H9 (cell line): ENCODE results near the gene ZC4H2. TPM values are rescaled to one million over a fixed set of nuclear protein-coding genes. Genes with fewer than 3 reads are reported as not detected.

Source experiments
- DNase-seq: peaks from one replicate; pipeline ENCODE4 v3.0.0-alpha.2; 2017
- H2AFZ ChIP-seq: one replicate; pipeline ENCODE4 v1.6.1; 2013; ENCODE audit warnings: mild to moderate bottlenecking, low read length, control low read depth, moderate library complexity
- H2AK5ac ChIP-seq: 2 replicates; pipeline ENCODE4 v1.6.1; 2013; ENCODE audit warnings: low read length, control low read depth, mixed read lengths; ENCODE audit not compliant: insufficient read length
- H2BK120ac ChIP-seq: one replicate; pipeline ENCODE4 v1.6.1; 2013; ENCODE audit warnings: low read depth, mild to moderate bottlenecking, low read length, control low read depth, inconsistent platforms; ENCODE audit not compliant: poor library complexity, severe bottlenecking
- H2BK12ac ChIP-seq: 2 replicates; pipeline ENCODE4 v1.6.1; 2013; ENCODE audit warnings: low read length, control low read depth, mixed read lengths, low read depth; ENCODE audit not compliant: insufficient read length
- H2BK15ac ChIP-seq: 2 replicates; pipeline ENCODE4 v1.6.1; 2013; ENCODE audit warnings: low read depth, low read length, control low read depth
- H2BK20ac ChIP-seq: one replicate; pipeline ENCODE4 v1.6.1; 2013; ENCODE audit warnings: low read depth, mild to moderate bottlenecking, low read length, control low read depth, inconsistent platforms; ENCODE audit not compliant: poor library complexity, severe bottlenecking
- H2BK5ac ChIP-seq: 2 replicates; pipeline ENCODE4 v1.6.1; 2013; ENCODE audit warnings: low read length, control low read depth, mixed read lengths; ENCODE audit not compliant: insufficient read length
- H3K14ac ChIP-seq: 2 replicates; pipeline ENCODE4 v1.6.1; 2013; ENCODE audit warnings: low read length, control low read depth; ENCODE audit not compliant: insufficient read depth
- H3K18ac ChIP-seq: 2 replicates; pipeline ENCODE4 v1.6.1; 2013; ENCODE audit warnings: low read depth, mild to moderate bottlenecking, mixed read lengths, low read length, control low read depth; ENCODE audit not compliant: insufficient read length
- H3K23ac ChIP-seq: 2 replicates; pipeline ENCODE4 v1.6.1; 2013; ENCODE audit warnings: low read length, control low read depth, mixed read lengths, low read depth; ENCODE audit not compliant: insufficient read length
- H3K23me2 ChIP-seq: 2 replicates; pipeline ENCODE4 v1.6.1; 2013; ENCODE audit warnings: low read depth, mild to moderate bottlenecking, mixed read lengths, low read length, control low read depth; ENCODE audit not compliant: insufficient read length, poor library complexity, severe bottlenecking
- H3K27ac ChIP-seq: 2 replicates; pipeline ENCODE4 v1.5.1; 2013; ENCODE audit warnings: low read length, control low read depth, mixed read lengths, low read depth; ENCODE audit not compliant: insufficient read length
- H3K27me3 ChIP-seq: 2 replicates; pipeline ENCODE4 v1.6.1; 2013; ENCODE audit warnings: low read length, control low read depth, inconsistent platforms; ENCODE audit not compliant: insufficient read depth
- H3K4ac ChIP-seq: 2 replicates; pipeline ENCODE4 v1.6.1; 2013; ENCODE audit warnings: low read depth, mild to moderate bottlenecking, control low read depth, inconsistent platforms, low read length, moderate library complexity
- H3K4me1 ChIP-seq: 2 replicates; pipeline ENCODE4 v1.6.1; 2013; ENCODE audit warnings: low read length, control low read depth, inconsistent platforms; ENCODE audit not compliant: insufficient read depth
- H3K4me2 ChIP-seq: 2 replicates; pipeline ENCODE4 v1.6.1; 2013; ENCODE audit warnings: low read length, control low read depth, mixed read lengths; ENCODE audit not compliant: insufficient read length, insufficient read depth
- H3K56ac ChIP-seq: 2 replicates; pipeline ENCODE4 v1.6.1; 2013; ENCODE audit warnings: low read depth, mild to moderate bottlenecking, mixed read lengths, low read length, control low read depth; ENCODE audit not compliant: insufficient read length
- H3K79me1 ChIP-seq: 2 replicates; pipeline ENCODE4 v1.6.1; 2013; ENCODE audit warnings: low read depth, mild to moderate bottlenecking, moderate library complexity, low read length, control low read depth, inconsistent platforms; ENCODE audit not compliant: insufficient read depth, poor library complexity, severe bottlenecking
- H3K79me2 ChIP-seq: 2 replicates; pipeline ENCODE4 v1.6.1; 2013; ENCODE audit warnings: low read length, control low read depth, inconsistent platforms; ENCODE audit not compliant: insufficient read depth
- H3K9ac ChIP-seq: 2 replicates; pipeline ENCODE4 v1.6.1; 2013; ENCODE audit warnings: low read length, control low read depth, mixed read lengths; ENCODE audit not compliant: insufficient read length; ENCODE audit errors: extremely low read depth
- H3K9me3 ChIP-seq: one replicate; pipeline ENCODE4 v1.6.1; 2013; ENCODE audit warnings: low read depth, low read length, inconsistent platforms; ENCODE audit not compliant: control insufficient read depth
- H3T11ph ChIP-seq: one replicate; pipeline ENCODE4 v1.6.1; 2013; ENCODE audit warnings: mild to moderate bottlenecking, low read length, control low read depth, inconsistent platforms
- H4K20me1 ChIP-seq: one replicate; pipeline ENCODE4 v1.6.1; 2013; ENCODE audit not compliant: control insufficient read depth, insufficient read length, insufficient read depth
- H4K5ac ChIP-seq: 2 replicates; pipeline ENCODE4 v1.6.1; 2013; ENCODE audit warnings: low read depth, mild to moderate bottlenecking, mixed read lengths, low read length, control low read depth; ENCODE audit not compliant: insufficient read length
- H4K8ac ChIP-seq: replicated peaks from 2 replicates; pipeline ENCODE4 v1.6.1; 2013; ENCODE audit warnings: low read length, control low read depth, mixed read lengths, low read depth; ENCODE audit not compliant: insufficient read length
- H4K91ac ChIP-seq: 2 replicates; pipeline ENCODE4 v1.6.1; 2013; ENCODE audit warnings: low read depth, mild to moderate bottlenecking, moderate library complexity, mixed read lengths, low read length, control low read depth; ENCODE audit not compliant: insufficient read length
- H3K27ac Mint-ChIP-seq, 3 experiments: 2 replicates in 2 of 3; 3 replicates in 1 of 3; pipeline ENCODE4 v1.8.0; 2020 to 2021; ENCODE audit warnings: mixed read lengths in 3 of 3, mild to moderate bottlenecking in 1 of 3, moderate library complexity in 1 of 3
- H3K27me3 Mint-ChIP-seq: 2 replicates; pipeline ENCODE4 v1.8.0; 2021; ENCODE audit warnings: low read depth, mild to moderate bottlenecking, moderate library complexity, mixed read lengths
- H3K36me3 Mint-ChIP-seq, 3 experiments: 2 replicates in 2 of 3; 3 replicates in 1 of 3; pipeline ENCODE4 v1.8.0; 2020 to 2021; ENCODE audit warnings: low read depth in 3 of 3, mixed read lengths in 3 of 3; ENCODE audit not compliant: insufficient read depth in 1 of 3
- H3K4me1 Mint-ChIP-seq, 2 experiments: 2 replicates each; pipeline ENCODE4 v1.8.0; 2020; ENCODE audit warnings: mixed read lengths in 2 of 2
- H3K4me3 Mint-ChIP-seq, 2 experiments: 2 replicates in 1 of 2; 3 replicates in 1 of 2; pipeline ENCODE4 v1.8.0; 2020 to 2021; ENCODE audit warnings: mild to moderate bottlenecking in 2 of 2, mixed read lengths in 2 of 2, moderate library complexity in 1 of 2
- H3K9me3 Mint-ChIP-seq, 2 experiments: 2 replicates in 1 of 2; 3 replicates in 1 of 2; pipeline ENCODE4 v1.8.0; 2020; ENCODE audit warnings: mild to moderate bottlenecking in 2 of 2, mixed read lengths in 2 of 2, moderate library complexity in 1 of 2
- WGBS: extraction: QIAGEN DNeasy Blood & Tissue Kit; methylation state at CpG from one replicate; pipeline ENCODE4 v1.1.7; 2013; ENCODE audit warnings: missing lambda C conversion rate, low lambda C conversion rate, mixed read lengths; ENCODE audit not compliant: insufficient read length; ENCODE audit errors: extremely low coverage; 5-methylcytosine and 5-hydroxymethylcytosine counted together
- total RNA-seq: library from RNA; stranded (reverse); gene quantifications from 2 replicates; pipeline ENCODE4 v1.2.1, GENCODE V29; 2021
- TF ChIP-seq, protein P1 (sequence below): fragments of 200-600 bp; sonication (generic); conservative IDR thresholded peaks from 3 replicates; pipeline ENCODE4 v1.8.0; 2021; ENCODE audit warnings: antibody characterized with exemption, mild to moderate bottlenecking

Gene ZC4H2
- total RNA-seq, 1 experiment from 2014 or later: 32.4 TPM

DNA sequence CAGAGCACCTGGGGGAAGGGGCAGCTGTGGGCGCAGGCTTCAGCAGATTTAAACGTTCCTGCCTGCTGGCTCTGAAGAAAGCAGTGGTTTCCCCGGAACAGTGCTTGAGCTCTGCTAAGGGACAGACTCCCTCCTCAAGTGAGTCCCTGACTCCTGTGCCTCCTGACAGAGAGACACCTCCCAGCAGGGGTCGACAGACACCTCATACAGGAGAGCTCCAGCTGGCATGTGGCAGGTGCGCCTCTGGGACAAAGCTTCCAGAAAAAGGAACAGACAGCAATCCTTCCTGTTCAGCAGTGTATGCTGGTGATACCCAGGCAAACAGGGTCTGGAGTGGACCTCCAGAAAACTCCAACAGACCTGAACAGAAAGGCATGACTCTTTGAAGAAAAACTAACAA is 68.1 kb downstream of the ZC4H2 start:
- Histone ChIP-seq H3K14ac (no peak overlapping the region; the same call in 1 of the 2 replicates), H3K4me1 (no peaks in the 10 kb centered on the region), H3K9ac (no peak overlapping the region), H3T11ph (no peak overlapping the region), H2AFZ (no peak overlapping the region), H4K8ac (no peak overlapping the region), H4K5ac (no peak overlapping the region), H3K23ac (no peak overlapping the region), H3K79me1 (no peaks in the 10 kb centered on the region), H3K27ac (no peak overlapping the region), H4K20me1 (no peaks in the 10 kb centered on the region), H3K4me2 (no peak overlapping the region), H2BK5ac (no peak overlapping the region), H2BK12ac (no peak overlapping the region), H3K4ac (no peak overlapping the region), H2BK20ac (no peak overlapping the region), H2AK5ac (no peak overlapping the region), H3K18ac (no peak overlapping the region), H3K56ac (no peak overlapping the region), H2BK120ac (no peak overlapping the region), H3K27me3 (no peaks in the 10 kb centered on the region), H3K9me3 (peaks cover 36% of the 10 kb centered on the region), H4K91ac (no peak overlapping the region), H3K79me2 (no peaks in the 10 kb centered on the region), H3K23me2 (no peaks in the 10 kb centered on the region), H2BK15ac (no peak overlapping the region)
- peaks cover 5% of the 10 kb centered on the region for H3K27me3 Mint-ChIP-seq
- H3K4me3 Mint-ChIP-seq: no peak overlapping the region
- WGBS: no CpG with 5 or more reads among the region's 5 CpGs
- TF ChIP-seq, protein P1, sequence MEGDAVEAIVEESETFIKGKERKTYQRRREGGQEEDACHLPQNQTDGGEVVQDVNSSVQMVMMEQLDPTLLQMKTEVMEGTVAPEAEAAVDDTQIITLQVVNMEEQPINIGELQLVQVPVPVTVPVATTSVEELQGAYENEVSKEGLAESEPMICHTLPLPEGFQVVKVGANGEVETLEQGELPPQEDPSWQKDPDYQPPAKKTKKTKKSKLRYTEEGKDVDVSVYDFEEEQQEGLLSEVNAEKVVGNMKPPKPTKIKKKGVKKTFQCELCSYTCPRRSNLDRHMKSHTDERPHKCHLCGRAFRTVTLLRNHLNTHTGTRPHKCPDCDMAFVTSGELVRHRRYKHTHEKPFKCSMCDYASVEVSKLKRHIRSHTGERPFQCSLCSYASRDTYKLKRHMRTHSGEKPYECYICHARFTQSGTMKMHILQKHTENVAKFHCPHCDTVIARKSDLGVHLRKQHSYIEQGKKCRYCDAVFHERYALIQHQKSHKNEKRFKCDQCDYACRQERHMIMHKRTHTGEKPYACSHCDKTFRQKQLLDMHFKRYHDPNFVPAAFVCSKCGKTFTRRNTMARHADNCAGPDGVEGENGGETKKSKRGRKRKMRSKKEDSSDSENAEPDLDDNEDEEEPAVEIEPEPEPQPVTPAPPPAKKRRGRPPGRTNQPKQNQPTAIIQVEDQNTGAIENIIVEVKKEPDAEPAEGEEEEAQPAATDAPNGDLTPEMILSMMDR: no peak
- H3K4me1 Mint-ChIP-seq: no peaks in the 10 kb centered on the region
- H3K27ac Mint-ChIP-seq: no peak overlapping the region
- peaks cover 37 to 67% (median 46%) of the 10 kb centered on the region in 3 experiments for H3K36me3 Mint-ChIP-seq
- no peak for DNase-seq
- peaks cover 75 to 80% of the 10 kb centered on the region in 2 experiments for H3K9me3 Mint-ChIP-seq
